ENCODE data around the gene TTC7B.

Gene TTC7B

GRCh38 chr14:90611936-90612335 lies 204.3 kb downstream of the TTC7B start:
- no peak for DNase-seq

- no peak for DNase-seq
Observed at GRCh38 chr14:90611501-90611900, 204.7 kb downstream of the TTC7B start.

- DNase-seq: no peak
Observed at GRCh38 chr14:90610346-90611040, 205.7 kb downstream of the TTC7B start.

DNA sequence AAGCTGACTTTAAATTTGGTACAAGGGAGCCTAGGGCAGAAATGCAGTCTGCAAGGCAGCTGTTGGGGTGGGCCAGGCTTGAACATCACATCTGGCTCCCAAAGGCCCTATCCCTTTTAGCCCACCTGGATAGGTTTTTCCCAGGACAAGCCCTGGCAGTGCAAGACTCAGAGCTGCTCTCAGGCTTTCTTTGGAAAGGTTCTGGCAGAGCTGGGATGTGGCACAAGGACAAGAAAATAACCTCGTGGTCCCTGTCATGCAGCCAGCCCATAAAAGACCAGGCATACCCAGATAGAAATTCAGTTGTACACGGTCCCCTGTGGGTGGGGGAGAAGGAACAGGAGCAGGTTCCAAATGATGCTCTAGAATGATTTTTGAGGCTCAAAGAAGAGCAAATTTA lies 206.9 kb downstream of the TTC7B start:
- no peak for DNase-seq

GRCh38 chr14:90608929-90609341 lies 207.3 kb downstream of the TTC7B start:
- no peak for DNase-seq

- DNase-seq: no peak
Observed at GRCh38 chr14:90608281-90608680, 207.9 kb downstream of the TTC7B start.

GRCh38 chr14:90607141-90607540 lies 209.1 kb downstream of the TTC7B start:
- DNase-seq: no peak

DNA sequence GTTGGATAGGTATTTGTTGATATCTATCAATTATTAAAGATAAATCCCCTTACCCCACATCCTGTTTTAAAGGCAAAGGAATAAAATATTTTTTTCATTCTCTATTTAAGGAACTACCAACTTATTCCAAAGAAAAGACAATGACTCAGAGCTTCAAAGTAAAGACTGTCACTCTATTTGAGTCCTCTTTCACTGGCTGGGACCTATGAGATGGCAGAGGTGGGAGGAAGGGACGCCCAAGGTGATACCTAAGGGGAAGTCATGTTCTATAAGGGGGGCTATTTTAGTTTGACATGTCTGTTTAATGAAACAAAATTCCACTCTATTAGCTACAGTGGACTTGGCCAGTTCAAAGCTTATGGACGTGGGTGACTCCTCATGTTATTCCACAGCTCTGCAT lies 209.8 kb downstream of the TTC7B start:
- DNase-seq: no peak

DNA sequence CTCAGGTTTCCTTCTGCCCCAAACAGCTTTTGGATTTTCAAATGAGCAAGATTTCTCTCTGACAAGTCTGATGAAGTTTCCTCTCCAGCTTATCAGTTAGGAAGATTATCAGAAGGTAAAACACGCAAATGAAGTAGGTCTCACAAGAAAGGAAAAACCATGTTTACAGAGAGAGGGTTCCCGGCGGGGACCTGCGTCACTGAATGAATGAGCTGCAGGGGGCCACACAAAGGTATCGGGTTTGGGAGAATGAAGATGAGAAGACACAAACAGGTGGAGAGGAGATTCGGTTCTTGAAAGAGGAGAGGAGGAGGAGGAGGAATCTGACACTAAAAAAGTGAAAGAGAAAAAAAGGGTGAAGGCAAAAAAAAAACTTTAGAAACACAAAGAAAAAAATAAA lies 210.8 kb downstream of the TTC7B start:
- no peak for DNase-seq

GRCh38 chr14:90604356-90604755 lies 211.9 kb downstream of the TTC7B start:
- DNase-seq: no peak

GRCh38 chr14:90603841-90604240 lies 212.4 kb downstream of the TTC7B start:
- no peak for DNase-seq

GRCh38 chr14:90603336-90603735 lies 212.9 kb downstream of the TTC7B start:
- DNase-seq: no peak

- DNase-seq: no peak
Observed at GRCh38 chr14:90602088-90602687, 214.0 kb downstream of the TTC7B start.

DNA sequence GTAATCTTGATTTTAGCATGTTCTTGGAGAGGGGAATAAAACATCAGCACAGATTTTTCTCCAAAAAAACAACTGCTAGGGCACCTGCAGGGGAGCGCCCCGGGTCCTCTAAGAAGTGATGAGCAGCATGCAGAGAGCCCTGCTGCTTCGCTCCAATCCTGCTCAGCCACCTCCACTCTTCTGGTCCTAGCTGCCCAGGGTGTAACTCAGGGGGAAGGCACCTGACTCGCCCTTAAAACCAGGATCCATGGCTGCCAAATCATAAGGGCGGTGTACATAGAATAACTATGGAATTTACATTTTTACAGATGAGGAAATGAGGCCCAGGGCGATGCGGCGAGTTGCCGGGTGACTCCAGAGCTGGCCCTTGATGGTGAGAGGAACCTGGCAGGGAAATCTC lies 214.7 kb downstream of the TTC7B start:
- no peak for DNase-seq

- no peak for DNase-seq
Observed at GRCh38 chr14:90600619-90601018, 215.6 kb downstream of the TTC7B start.

- no peak for DNase-seq
Observed at GRCh38 chr14:90599748-90600507, 216.3 kb downstream of the TTC7B start.

- no peak for DNase-seq
Observed at GRCh38 chr14:90599339-90599738, 216.9 kb downstream of the TTC7B start.

- no peak for DNase-seq
Observed at GRCh38 chr14:90597961-90598360, 218.3 kb downstream of the TTC7B start.

- DNase-seq: no peak
Observed at GRCh38 chr14:90596733-90597132, 219.5 kb downstream of the TTC7B start.

- no peak for DNase-seq
Observed at GRCh38 chr14:90593254-90594040, 222.8 kb downstream of the TTC7B start.

- DNase-seq: no peak
Observed at GRCh38 chr14:90592655-90593054, 223.6 kb downstream of the TTC7B start.

DNA sequence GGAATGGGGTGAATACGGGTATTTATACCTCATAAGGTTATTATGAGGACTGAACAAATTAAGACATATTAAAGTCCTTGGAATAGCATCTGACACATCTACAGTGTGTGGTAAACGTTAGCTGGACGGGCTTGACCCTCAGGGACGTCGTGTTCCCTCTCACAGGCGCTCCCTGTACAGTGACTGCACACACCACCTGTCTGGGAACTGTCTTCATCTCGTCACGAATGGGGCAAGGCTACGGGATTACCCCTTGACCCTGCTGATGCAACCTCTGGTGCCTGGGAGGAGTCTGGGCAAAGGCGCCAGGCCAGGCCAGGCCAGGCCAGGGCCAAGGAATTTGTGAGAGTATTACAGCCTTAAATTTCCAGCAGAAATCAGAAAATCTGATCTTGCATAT lies 228.3 kb downstream of the TTC7B start:
- DNase-seq: no peak

- no peak for DNase-seq
Observed at GRCh38 chr14:90587252-90587910, 228.8 kb downstream of the TTC7B start.

All from activated CD4-positive, alpha-beta T cell treated with anti-CD3 and anti-CD28 coated beads, Interleukin-2, Interleukin-6, amounts not matched to agents 100 ng/mL and 50 ng/mL, durations not matched to agents 16 hours and 8 hours (primary cell).